ENCODE data around the gene FSTL4.

- TF ChIP-seq CTCF (IDR thresholded peaks at IDR 0.05): no peak
- no peak for TF ChIP-seq POLR2A (IDR thresholded peaks at IDR 0.05)
Observed at GRCh38 chr5:133296624-133297023, 315.7 kb downstream of the FSTL4 start.

All from body of pancreas (tissue), 4 donors.